Osteocyte (in vitro differentiated cells): ENCODE results near the gene BANF1. TPM values are rescaled to one million over a fixed set of nuclear protein-coding genes. Genes with fewer than 3 reads are reported as not detected.

Experiments
- DNase-seq: peaks from one replicate; pipeline ENCODE4 v3.0.0; 2021; ENCODE audit warnings: mixed read lengths; ENCODE audit not compliant: unreplicated experiment; ENCODE audit errors: extremely low spot score
- H3K27ac Mint-ChIP-seq: one replicate; pipeline ENCODE4 v1.8.0; 2021; ENCODE audit warnings: mild to moderate bottlenecking, mixed read lengths; ENCODE audit not compliant: unreplicated experiment
- H3K27me3 Mint-ChIP-seq: one replicate; pipeline ENCODE4 v1.8.0; 2021; ENCODE audit warnings: mixed read lengths; ENCODE audit not compliant: unreplicated experiment
- H3K36me3 Mint-ChIP-seq: one replicate; pipeline ENCODE4 v1.8.0; 2021; ENCODE audit warnings: mixed read lengths; ENCODE audit not compliant: unreplicated experiment
- H3K4me1 Mint-ChIP-seq: one replicate; pipeline ENCODE4 v1.8.0; 2021; ENCODE audit warnings: mixed read lengths; ENCODE audit not compliant: unreplicated experiment
- H3K4me3 Mint-ChIP-seq: one replicate; pipeline ENCODE4 v1.8.0; 2021; ENCODE audit warnings: mild to moderate bottlenecking, moderate library complexity, mixed read lengths; ENCODE audit not compliant: unreplicated experiment
- H3K9me3 Mint-ChIP-seq: one replicate; pipeline ENCODE4 v1.8.0; 2021; ENCODE audit warnings: mixed read lengths; ENCODE audit not compliant: unreplicated experiment
- total RNA-seq: library from RNA; stranded (reverse); gene quantifications from 2 replicates; pipeline ENCODE4 v1.2.1, GENCODE V29; 2021
- TF ChIP-seq, protein P1 (sequence below): fragments of 200-600 bp; sonication (generic); IDR thresholded peaks from 2 replicates; pipeline ENCODE4 v1.5.0; 2021; ENCODE audit warnings: antibody characterized with exemption, mild to moderate bottlenecking, moderate library complexity

BANF1 gene
- total RNA-seq, 1 donor from 2014 or later = 216 TPM

DNA sequence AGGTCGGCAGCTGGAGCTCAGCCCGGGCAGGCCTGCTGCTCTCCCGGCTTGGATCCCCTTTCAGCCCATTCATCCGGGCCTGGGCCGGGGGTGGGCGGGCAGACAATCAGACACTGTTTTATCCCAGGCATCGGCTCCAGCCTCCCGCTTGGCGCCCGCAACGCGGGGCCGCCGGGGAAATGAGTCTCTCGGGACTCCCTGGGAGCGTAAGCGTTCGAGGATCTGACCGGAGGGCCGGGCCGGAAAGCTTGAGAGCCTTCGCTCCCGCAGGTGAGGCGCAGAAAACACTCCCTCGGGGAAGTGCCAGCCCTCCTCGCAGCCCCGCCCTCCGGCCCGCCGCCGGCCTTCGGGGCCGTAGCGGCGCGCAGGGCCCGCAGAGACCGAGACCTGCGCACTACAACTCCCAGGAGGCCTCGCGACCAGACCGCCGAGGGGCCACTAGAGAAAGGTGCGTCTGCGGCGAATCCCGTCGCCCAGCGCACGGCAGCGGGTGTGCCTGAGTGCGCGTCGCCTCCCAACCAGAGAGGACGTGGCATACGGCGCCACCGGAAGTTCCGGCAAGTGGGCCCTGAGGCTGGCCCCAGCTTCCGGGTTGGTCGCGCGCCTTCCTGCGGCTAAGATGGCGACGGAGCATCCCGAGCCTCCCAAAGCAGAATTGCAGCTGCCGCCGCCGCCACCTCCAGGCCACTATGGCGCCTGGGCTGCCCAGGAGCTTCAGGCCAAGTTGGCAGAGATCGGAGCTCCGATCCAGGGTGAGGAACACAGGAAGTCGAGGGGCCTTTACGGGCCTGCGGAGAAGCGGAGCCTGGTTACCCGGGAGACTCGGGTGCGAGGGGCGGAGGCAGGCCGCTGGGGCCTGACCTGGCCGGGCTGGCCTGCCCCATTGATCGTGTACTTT, 49.7 kb downstream of the BANF1 start, which contains the start of gene SF3B2:
Gene SF3B2 (plus strand): TSS at position 599 of the 898 bp plus-strand sequence. CDS start 21 bp downstream, at position 620.
- peak within 1 kb of the TSS; percentile 100 for H3K4me3 Mint-ChIP-seq
- peak; percentile 99 for DNase-seq
- peak within 1 kb of the TSS; percentile 99 for H3K27ac Mint-ChIP-seq
- TF ChIP-seq, protein P1, sequence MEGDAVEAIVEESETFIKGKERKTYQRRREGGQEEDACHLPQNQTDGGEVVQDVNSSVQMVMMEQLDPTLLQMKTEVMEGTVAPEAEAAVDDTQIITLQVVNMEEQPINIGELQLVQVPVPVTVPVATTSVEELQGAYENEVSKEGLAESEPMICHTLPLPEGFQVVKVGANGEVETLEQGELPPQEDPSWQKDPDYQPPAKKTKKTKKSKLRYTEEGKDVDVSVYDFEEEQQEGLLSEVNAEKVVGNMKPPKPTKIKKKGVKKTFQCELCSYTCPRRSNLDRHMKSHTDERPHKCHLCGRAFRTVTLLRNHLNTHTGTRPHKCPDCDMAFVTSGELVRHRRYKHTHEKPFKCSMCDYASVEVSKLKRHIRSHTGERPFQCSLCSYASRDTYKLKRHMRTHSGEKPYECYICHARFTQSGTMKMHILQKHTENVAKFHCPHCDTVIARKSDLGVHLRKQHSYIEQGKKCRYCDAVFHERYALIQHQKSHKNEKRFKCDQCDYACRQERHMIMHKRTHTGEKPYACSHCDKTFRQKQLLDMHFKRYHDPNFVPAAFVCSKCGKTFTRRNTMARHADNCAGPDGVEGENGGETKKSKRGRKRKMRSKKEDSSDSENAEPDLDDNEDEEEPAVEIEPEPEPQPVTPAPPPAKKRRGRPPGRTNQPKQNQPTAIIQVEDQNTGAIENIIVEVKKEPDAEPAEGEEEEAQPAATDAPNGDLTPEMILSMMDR = no peak
- peaks cover 44% of the 10 kb centered on the region for H3K4me1 Mint-ChIP-seq
- no peaks in the 10 kb centered on the region for H3K27me3 Mint-ChIP-seq
- peaks cover 24% of the 10 kb centered on the region for H3K36me3 Mint-ChIP-seq
- no peaks in the 10 kb centered on the region for H3K9me3 Mint-ChIP-seq

DNA sequence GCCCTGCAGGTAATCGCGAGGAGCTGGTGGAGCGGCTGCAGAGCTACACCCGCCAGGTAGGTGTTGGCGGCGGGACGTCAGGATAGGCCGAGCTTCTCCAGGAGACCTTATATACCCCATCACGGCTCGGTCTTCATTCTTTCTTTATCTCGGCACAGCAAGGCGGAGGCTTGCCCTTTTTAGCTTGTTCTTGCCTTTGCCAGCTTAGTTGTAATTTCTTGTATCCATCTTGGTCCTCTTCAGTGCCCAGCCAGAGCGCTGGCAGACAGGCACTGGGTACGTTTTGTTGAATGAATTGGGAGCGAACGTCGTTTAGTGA, 50.3 kb downstream of the BANF1 start:
- Mint-ChIP-seq H3K4me3 (peak overlapping the region; percentile 100), H3K9me3 (no peaks in the 10 kb centered on the region), H3K27ac (peak overlapping the region; percentile 99), H3K4me1 (peaks cover 43% of the 10 kb centered on the region), H3K27me3 (no peaks in the 10 kb centered on the region), H3K36me3 (peaks cover 28% of the 10 kb centered on the region)
- TF ChIP-seq, protein P1 = no peak
- no peak for DNase-seq

Other genes with a start within 250 kb of the BANF1 start
- gene AP5B1, start 221.5 kb upstream of the BANF1 start, total RNA-seq = 19.0 and 21.0 TPM in 2 replicates
- gene OVOL1, start 215.4 kb upstream of the BANF1 start, total RNA-seq = not detected in 2 replicates
- gene SNX32, start 168.5 kb upstream of the BANF1 start, total RNA-seq = 4.0 and 4.1 TPM in 2 replicates
- gene CFL1, start 144.3 kb upstream of the BANF1 start, total RNA-seq = 939 and 946 TPM in 2 replicates
- gene MUS81, start 142.1 kb upstream of the BANF1 start, total RNA-seq = 63.7 and 68.5 TPM in 2 replicates
- gene EFEMP2, start 129.7 kb upstream of the BANF1 start, total RNA-seq = 130 and 131 TPM in 2 replicates
- gene CTSW, start 122.7 kb upstream of the BANF1 start, total RNA-seq = not detected in 2 replicates
- gene FIBP, start 114.0 kb upstream of the BANF1 start, total RNA-seq = 92.4 and 92.8 TPM in 2 replicates
- 35.2 and 39.0 TPM in 2 replicates for gene CCDC85B, start 111.8 kb upstream of the BANF1 start, total RNA-seq
- 37.2 and 38.0 TPM in 2 replicates for gene FOSL1, start 102.1 kb upstream of the BANF1 start, total RNA-seq
- 81.2 and 83.5 TPM in 2 replicates for gene C11orf68, start 83.4 kb upstream of the BANF1 start, total RNA-seq
- 106 and 107 TPM in 2 replicates for gene DRAP1, start 83.1 kb upstream of the BANF1 start, total RNA-seq
- not detected in 2 replicates for gene TSGA10IP, start 57.0 kb upstream of the BANF1 start, total RNA-seq
- gene SART1, start 40.8 kb upstream of the BANF1 start, total RNA-seq = 45.5 and 55.9 TPM in 2 replicates
- gene EIF1AD, start 346 bp upstream of the BANF1 start, total RNA-seq = 34.6 and 38.1 TPM in 2 replicates
- not detected in 2 replicates for gene CST6, start 9.5 kb downstream of the BANF1 start, total RNA-seq
- 0.54 and 1.1 TPM in 2 replicates for gene CATSPER1, start 24.0 kb downstream of the BANF1 start, total RNA-seq
- gene GAL3ST3, start 46.7 kb downstream of the BANF1 start, total RNA-seq = 0.71 and 0.94 TPM in 2 replicates
- gene SF3B2, start 49.9 kb downstream of the BANF1 start, total RNA-seq = 193 and 198 TPM in 2 replicates
- 83.8 and 84.9 TPM in 2 replicates for gene PACS1, start 67.8 kb downstream of the BANF1 start, total RNA-seq